HCT116 (cell line): ENCODE results near the gene FRAS1. TPM values are rescaled to one million over a fixed set of nuclear protein-coding genes. Genes with fewer than 3 reads are reported as not detected.
"Not testable (repeated sequence)": the region's sequence is repeated elsewhere in the genome, so short reads cannot be mapped to it uniquely, and the experiment has no call there.

Experiments
- ATAC-seq: fragments of 200-7000 bp; cut with Tn5 transposase; 2 replicates; pipeline ENCODE4 v1.9.1; 2020; ENCODE audit warnings: mild to moderate bottlenecking, moderate library complexity
- BruUV-seq: library from RNA; stranded (reverse); fragments of 400-500 nt; replicated peaks from 2 replicates; lab custom pipeline; 2021; lab: Mats Ljungman, UMichigan
- CTCF ChIA-PET: fragments of 300-600 bp; sonication (Branson Sonifier 250); formaldehyde crosslinking; loops from one replicate; lab custom pipeline; 2021; ENCODE audit warnings: antibody characterized with exemption; lab: Charles Lee
- POLR2A ChIA-PET: fragments of 300-600, 350-600 bp; sonication (Branson Sonifier 250); formaldehyde crosslinking; loops from one replicate; lab custom pipeline; 2021; ENCODE audit warnings: antibody characterized with exemption; lab: Charles Lee
- RAD21 ChIA-PET, 2 experiments: fragments of 300-600 bp; sonication (Branson Sonifier 250); formaldehyde crosslinking; loops; one replicate each; lab custom pipeline; 2023; ENCODE audit warnings: low total read pairs in 2 of 2; ENCODE audit not compliant: uncharacterized antibody in 2 of 2, unreplicated experiment in 2 of 2, low non-redundant PET in 1 of 2; lab: Charles Lee
- DNase-seq: peaks from one replicate; pipeline ENCODE4 v3.0.0-alpha.2; 2010; ENCODE audit warnings: low read depth, low spot score
- H2AFZ ChIP-seq: fragments of 200-600 bp; shearing (Covaris generic), sonication (generic); 2 replicates; pipeline ENCODE4 v1.6.1; 2017; ENCODE audit warnings: low read depth, mixed run types, mixed read lengths, antibody characterized with exemption, low read length; ENCODE audit not compliant: poor library complexity, severe bottlenecking
- H3K27ac ChIP-seq: 2 replicates; pipeline ENCODE4 v1.5.1; 2012; ENCODE audit warnings: low read depth, low read length
- H3K27me3 ChIP-seq: fragments of 200-600 bp; sonication (generic); 2 replicates; pipeline ENCODE4 v1.6.1; 2016; ENCODE audit warnings: mixed run types, low read length, mixed read lengths; ENCODE audit not compliant: insufficient read depth
- H3K36me3 ChIP-seq, 2 experiments: fragments of 200-500 bp in 1 of 2; fragments of 200-600 bp in 1 of 2; sonication (Bioruptor generic) in 1 of 2; sonication (generic) in 1 of 2; 2 replicates each; pipeline versions ENCODE4 v1.5.1 to v1.6.1; 2014 to 2016; ENCODE audit warnings: low read length in 2 of 2, inconsistent platforms in 1 of 2, mixed read lengths in 1 of 2, mixed run types in 1 of 2; ENCODE audit not compliant: insufficient read depth in 2 of 2, control insufficient read depth in 1 of 2
- H3K4me1 ChIP-seq, 2 experiments: fragments of 200-600 bp in 1 of 2; sonication (generic) in 1 of 2; 2 replicates each; pipeline versions ENCODE4 v1.5.1 to v1.6.1; 2012 to 2017; ENCODE audit warnings: low read length in 2 of 2, inconsistent platforms in 1 of 2, mild to moderate bottlenecking in 1 of 2, mixed read lengths in 1 of 2, mixed run types in 1 of 2, moderate library complexity in 1 of 2; ENCODE audit not compliant: insufficient read depth in 2 of 2, control insufficient read depth in 1 of 2
- H3K4me2 ChIP-seq: fragments of 200-600 bp; sonication (generic); 2 replicates; pipeline ENCODE4 v1.6.1; 2017; ENCODE audit warnings: mixed run types, low read length, mixed read lengths
- H3K4me3 ChIP-seq, 2 experiments: fragments of 200-600 bp in 1 of 2; sonication (generic) in 1 of 2; replicated peaks in 1 of 2; 2 replicates each; pipeline ENCODE4 v1.5.1; 2011 to 2016; ENCODE audit warnings: low read length in 2 of 2, control low read depth in 1 of 2, low read depth in 1 of 2, mild to moderate bottlenecking in 1 of 2, mixed read lengths in 1 of 2, mixed run types in 1 of 2
- H3K79me2 ChIP-seq: fragments of 200-600 bp; sonication (generic); 2 replicates; pipeline ENCODE4 v1.6.1; 2017; ENCODE audit warnings: mild to moderate bottlenecking, mixed run types, low read length, moderate library complexity, mixed read lengths; ENCODE audit not compliant: insufficient read depth
- H3K9ac ChIP-seq: fragments of 200-600 bp; sonication (generic); 2 replicates; pipeline ENCODE4 v1.6.1; 2016; ENCODE audit warnings: low read length, mixed read lengths
- H3K9me2 ChIP-seq: fragments of 200-600 bp; sonication (generic), shearing (Covaris generic); 2 replicates; pipeline ENCODE4 v1.6.1; 2017; ENCODE audit warnings: mixed run types, mild to moderate bottlenecking, moderate library complexity; ENCODE audit not compliant: insufficient read depth
- H3K9me3 ChIP-seq, 2 experiments: fragments of 200-500 bp in 1 of 2; fragments of 200-600 bp in 1 of 2; sonication (Bioruptor generic) in 1 of 2; sonication (generic) in 1 of 2; 2 replicates each; pipeline ENCODE4 v1.6.1; 2014 to 2017; ENCODE audit warnings: low read length in 2 of 2, mixed read lengths in 2 of 2, inconsistent platforms in 1 of 2, low read depth in 1 of 2, mild to moderate bottlenecking in 1 of 2, mixed run types in 1 of 2, moderate library complexity in 1 of 2; ENCODE audit not compliant: control insufficient read depth in 1 of 2, insufficient read depth in 1 of 2
- H4K20me1 ChIP-seq: fragments of 200-600 bp; sonication (generic), shearing (Covaris generic); 2 replicates; pipeline ENCODE4 v1.6.1; 2017; ENCODE audit warnings: mixed run types, mild to moderate bottlenecking, moderate library complexity; ENCODE audit not compliant: insufficient read depth
- CEBPB ChIP-seq: IDR thresholded peaks from 2 replicates; pipeline ENCODE4 v1.6.1; 2012; ENCODE audit warnings: low read depth
- EZH2 ChIP-seq: fragments of 200-600 bp; sonication (generic); IDR thresholded peaks from 2 replicates; pipeline ENCODE4 v1.6.1; 2017; ENCODE audit warnings: antibody characterized with exemption, mixed run types
- FOSL1 ChIP-seq: IDR thresholded peaks from 2 replicates; pipeline ENCODE4 v1.6.1; 2012; ENCODE audit warnings: low read depth
- JUND ChIP-seq: IDR thresholded peaks from 2 replicates; pipeline ENCODE4 v1.6.1; 2012
- POLR2A ChIP-seq: IDR thresholded peaks from 2 replicates; pipeline ENCODE4 v1.7.0; 2011; ENCODE audit warnings: borderline replicate concordance; ENCODE audit not compliant: insufficient read depth, insufficient read length; ENCODE audit errors: extremely low read depth
- RAD21 ChIP-seq: IDR thresholded peaks from 2 replicates; pipeline ENCODE4 v1.6.1; 2012; ENCODE audit warnings: low read depth, mild to moderate bottlenecking
- ZNF274 ChIP-seq: fragments of 200-500 bp; sonication (Bioruptor generic); IDR thresholded peaks from 2 replicates; pipeline ENCODE4 v1.6.1; 2014; ENCODE audit warnings: mild to moderate bottlenecking, low read depth, low read length, inconsistent platforms
- intact Hi-C: fragments of 100-400 bp; cut with micrococcal nuclease; formaldehyde crosslinking; loops from 2 replicates; pipeline ENCODE4 v1.10.0; 2022
- total RNA-seq: library from RNA; stranded (reverse); gene quantifications from one replicate; pipeline ENCODE4 v1.2.1, GENCODE V29; 2021; ENCODE audit not compliant: unreplicated experiment
- TF ChIP-seq, protein P1 (sequence below), 3 experiments: fragments of 200-600 bp in 1 of 3; sonication (generic) in 1 of 3; IDR thresholded peaks in 2 of 3; conservative IDR thresholded peaks in 1 of 3; 2 replicates each; pipeline ENCODE4 v1.5.1; 2012 to 2017; ENCODE audit warnings: low read depth in 2 of 3, low read length in 2 of 3, antibody characterized with exemption in 1 of 3, borderline replicate concordance in 1 of 3, control low read depth in 1 of 3, mild to moderate bottlenecking in 1 of 3, mixed read lengths in 1 of 3, mixed run types in 1 of 3, moderate library complexity in 1 of 3; ENCODE audit not compliant: insufficient read depth in 1 of 3

The FRAS1 gene
- total RNA-seq, 1 experiment from 2014 or later: 33.5 TPM

DNA sequence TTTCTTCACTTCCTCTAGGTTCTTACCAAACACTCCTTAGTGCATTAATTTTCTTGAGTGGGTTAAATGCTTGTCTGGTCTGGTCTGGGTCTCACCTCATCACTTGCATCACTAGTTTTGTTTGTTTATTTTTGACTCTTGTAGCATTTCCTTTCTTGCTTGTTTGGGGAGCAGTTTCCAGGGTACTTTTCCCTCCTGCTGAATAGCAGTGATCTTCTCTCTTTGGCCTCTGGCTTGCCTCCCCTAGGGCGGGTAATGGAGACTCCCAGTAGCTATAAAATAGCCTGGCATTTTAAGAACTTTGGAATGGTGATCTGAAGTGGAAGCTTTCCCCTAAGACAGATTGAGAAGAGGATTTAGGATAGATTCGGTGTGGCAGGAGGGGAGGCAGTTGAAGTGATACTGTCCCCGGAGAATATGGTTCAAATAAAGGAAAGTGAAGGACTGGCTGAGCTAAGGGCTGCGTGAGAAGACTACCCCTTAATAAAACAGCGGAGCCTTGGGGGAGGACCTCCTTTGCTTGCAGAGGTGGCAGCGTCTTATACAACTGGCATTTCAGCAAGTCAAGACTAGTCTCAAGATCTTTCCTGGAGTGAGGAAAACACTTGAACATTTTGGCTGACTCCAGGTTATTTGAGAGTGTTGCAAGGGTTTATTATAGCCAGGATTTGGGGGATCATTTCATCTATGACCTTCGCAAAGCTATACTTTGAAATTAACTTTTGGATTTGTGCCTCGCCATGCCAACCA, 190.6 kb downstream of the FRAS1 start:
- Histone ChIP-seq H3K9me3 (no peaks in the 10 kb centered on the region), H3K4me2 (no peak overlapping the region), H3K27me3 (no peaks in the 10 kb centered on the region), H3K36me3 (no peaks in the 10 kb centered on the region), H3K27ac (no peak overlapping the region), H3K9me2 (no peaks in the 10 kb centered on the region), H3K4me1 (no peaks in the 10 kb centered on the region), H2AFZ (no peak overlapping the region), H4K20me1 (no peaks in the 10 kb centered on the region), H3K79me2 (no peaks in the 10 kb centered on the region), H3K4me3 (no peak overlapping the region), H3K9ac (no peak overlapping the region)
- no peak for ATAC-seq
- RAD21 ChIA-PET: no interaction called here
- no peak for DNase-seq
- intact Hi-C loops: no loop called here
- POLR2A ChIA-PET: no interaction called here
- no TSS peak for BruUV-seq
- CTCF ChIA-PET: no interaction called here
- TF ChIP-seq ZNF274 (no peak), FOSL1 (no peak), EZH2 (no peak), POLR2A (no peak), CEBPB (no peak), RAD21 (no peak)

- TF ChIP-seq JUND: no peak
- TF ChIP-seq, protein P1, sequence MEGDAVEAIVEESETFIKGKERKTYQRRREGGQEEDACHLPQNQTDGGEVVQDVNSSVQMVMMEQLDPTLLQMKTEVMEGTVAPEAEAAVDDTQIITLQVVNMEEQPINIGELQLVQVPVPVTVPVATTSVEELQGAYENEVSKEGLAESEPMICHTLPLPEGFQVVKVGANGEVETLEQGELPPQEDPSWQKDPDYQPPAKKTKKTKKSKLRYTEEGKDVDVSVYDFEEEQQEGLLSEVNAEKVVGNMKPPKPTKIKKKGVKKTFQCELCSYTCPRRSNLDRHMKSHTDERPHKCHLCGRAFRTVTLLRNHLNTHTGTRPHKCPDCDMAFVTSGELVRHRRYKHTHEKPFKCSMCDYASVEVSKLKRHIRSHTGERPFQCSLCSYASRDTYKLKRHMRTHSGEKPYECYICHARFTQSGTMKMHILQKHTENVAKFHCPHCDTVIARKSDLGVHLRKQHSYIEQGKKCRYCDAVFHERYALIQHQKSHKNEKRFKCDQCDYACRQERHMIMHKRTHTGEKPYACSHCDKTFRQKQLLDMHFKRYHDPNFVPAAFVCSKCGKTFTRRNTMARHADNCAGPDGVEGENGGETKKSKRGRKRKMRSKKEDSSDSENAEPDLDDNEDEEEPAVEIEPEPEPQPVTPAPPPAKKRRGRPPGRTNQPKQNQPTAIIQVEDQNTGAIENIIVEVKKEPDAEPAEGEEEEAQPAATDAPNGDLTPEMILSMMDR (IDR thresholded peaks at IDR 0.05 in 2 of 3, conservative IDR thresholded peaks at IDR 0.05 in 1 of 3; ENCODE audit: borderline replicate concordance in 1 of 3, insufficient read depth in 1 of 3, low read depth in 2 of 3, low read length in 2 of 3): no peak
- Histone ChIP-seq H3K27ac (no peak overlapping the region), H3K4me1 (no peaks in the 10 kb centered on the region), H4K20me1 (no peaks in the 10 kb centered on the region), H3K4me3 (no peak overlapping the region), H3K27me3 (no peaks in the 10 kb centered on the region), H3K36me3 (no peaks in the 10 kb centered on the region), H3K4me2 (no peak overlapping the region), H3K9ac (no peak overlapping the region), H3K9me3 (no peaks in the 10 kb centered on the region), H3K79me2 (no peaks in the 10 kb centered on the region), H2AFZ (no peak overlapping the region), H3K9me2 (no peaks in the 10 kb centered on the region)
- DNase-seq (no peak), ATAC-seq (no peak)
- POLR2A ChIA-PET: no interaction called here
- intact Hi-C loops: no loop called here
- no TSS peak for BruUV-seq
- RAD21 ChIA-PET: no interaction called here
- CTCF ChIA-PET: no interaction called here
Measured at GRCh38 chr4:78250500-78250899, 193.4 kb downstream of the FRAS1 start.

DNA sequence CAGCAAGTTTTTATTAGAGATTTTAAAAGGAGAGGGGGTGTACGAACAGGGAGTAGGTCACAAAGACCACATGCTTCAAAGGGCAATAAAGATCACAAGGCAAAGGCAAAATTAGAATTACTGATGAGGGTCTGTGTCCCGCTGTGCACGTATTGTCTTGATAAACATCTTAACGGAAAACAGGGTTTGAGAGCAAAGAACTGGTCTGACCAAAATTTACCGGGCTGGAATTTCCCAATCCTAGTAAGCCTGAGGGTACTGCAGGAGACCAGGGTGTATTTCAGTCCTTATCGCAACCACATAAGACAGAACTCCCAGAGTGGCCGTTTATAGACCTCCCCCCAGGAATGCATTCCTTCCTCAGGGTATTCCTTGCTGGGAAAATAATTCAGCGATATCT, 195.7 kb downstream of the FRAS1 start:
- H3K9me2 ChIP-seq, RAD21 ChIA-PET, H3K4me1 ChIP-seq, BruUV-seq, H3K79me2 ChIP-seq, H3K9ac ChIP-seq, ATAC-seq, intact Hi-C loops, CTCF ChIA-PET, H3K4me2 ChIP-seq, H3K27me3 ChIP-seq, H2AFZ ChIP-seq, H3K36me3 ChIP-seq, POLR2A ChIA-PET, H3K4me3 ChIP-seq, H3K27ac ChIP-seq, H4K20me1 ChIP-seq, H3K9me3 ChIP-seq, DNase-seq: not testable (repeated sequence)
